Psoas muscle (tissue), 8 donors: ENCODE data around the gene MMADHC. TPM values are rescaled to one million over a fixed set of nuclear protein-coding genes. Genes with fewer than 3 reads are reported as not detected.
A peak's percentile ranks its signal among the peaks of the same experiment; 100 is the strongest.

Experiments
- ATAC-seq, 4 donors: fragments of 200-7000 bp; cut with Tn5 transposase; one replicate each; pipeline ENCODE4 v1.9.1; 2020; ENCODE audit warnings: moderate library complexity in 3 of 4, mild to moderate bottlenecking in 2 of 4
- DNase-seq, 2 donors: peaks; one replicate each; pipeline ENCODE4 v3.0.0-alpha.2; 2020
- H3K27ac ChIP-seq: fragments of 200-600 bp; one replicate; pipeline ENCODE4 v1.8.0; 2022
- H3K27me3 ChIP-seq, 3 donors: fragments of 200-600 bp in 1 of 3; one replicate each; pipeline versions ENCODE4 v1.6.1 to v1.8.0; 2013 to 2022; ENCODE audit warnings: low read length in 2 of 3, mild to moderate bottlenecking in 2 of 3, moderate library complexity in 1 of 3; ENCODE audit not compliant: insufficient read depth in 3 of 3
- H3K36me3 ChIP-seq, 2 donors: fragments of 200-600 bp in 1 of 2; one replicate each; pipeline versions ENCODE4 v1.6.1 to v1.8.0; 2013 to 2022; ENCODE audit warnings: low read depth in 1 of 2, mild to moderate bottlenecking in 1 of 2, moderate library complexity in 1 of 2; ENCODE audit not compliant: insufficient read depth in 1 of 2
- H3K4me1 ChIP-seq: fragments of 200-600 bp; one replicate; pipeline ENCODE4 v1.8.0; 2022
- H3K4me3 ChIP-seq: fragments of 200-600 bp; one replicate; pipeline ENCODE4 v1.8.0; 2022; ENCODE audit warnings: mild to moderate bottlenecking
- H3K9me3 ChIP-seq: fragments of 200-600 bp; one replicate; pipeline ENCODE4 v1.8.0; 2022
- WGBS, 3 donors: extraction: QIAGEN DNeasy Blood & Tissue Kit; methylation state at CpG; one replicate each; pipeline versions ENCODE4 v1.1.6 to v1.1.7; 2013; 5-methylcytosine and 5-hydroxymethylcytosine counted together
- intact Hi-C, 2 donors: fragments of 100-400 bp; cut with DNase I; formaldehyde crosslinking; loops; one replicate each; pipeline versions ENCODE4 v1.11.0 to v1.14.2; 2022
- polyA plus RNA-seq, 3 donors: library from polyadenylated mRNA; stranded (reverse); fragments of 200-250 nt; gene quantifications; one replicate each; pipeline ENCODE4 v1.2.3, GENCODE V29; 2013
- total RNA-seq, 4 donors: library from RNA; stranded (reverse); fragmentation: NEBNext Ultra II Directional in 2 of 4; extraction: Animal tissue kit (Norgen Biotek cat#: 25700) in 2 of 4; gene quantifications; one replicate each; pipeline versions ENCODE4 v1.2.1 to v1.2.4, GENCODE V29; 2021 to 2023
- TF ChIP-seq, protein P1 (sequence below): fragments of 200-600 bp; IDR thresholded peaks from one replicate; pipeline ENCODE4 v1.8.0; 2022; ENCODE audit warnings: antibody characterized with exemption
- donor health status: healthy with polysubstance abuse.
- donor health status: DM: no; HTN: no; CAD: no; lungs with moderate emphysema.
- donor health status: Bipolar disorder and iron deficiency.
- donor health status: healthy.
- donor health status: DM: yes; HTN: yes; CAD: no.
- donor health status: DM: no; HTN: no; CAD: no.
- donor health status: DM: no; HTN: no; CAD: no.
- donor health status: DM: yes; HTN: yes; CAD: no.

The MMADHC gene
- total and polyA plus RNA-seq, 7 donors: 126 to 205 (median 165) TPM

DNA sequence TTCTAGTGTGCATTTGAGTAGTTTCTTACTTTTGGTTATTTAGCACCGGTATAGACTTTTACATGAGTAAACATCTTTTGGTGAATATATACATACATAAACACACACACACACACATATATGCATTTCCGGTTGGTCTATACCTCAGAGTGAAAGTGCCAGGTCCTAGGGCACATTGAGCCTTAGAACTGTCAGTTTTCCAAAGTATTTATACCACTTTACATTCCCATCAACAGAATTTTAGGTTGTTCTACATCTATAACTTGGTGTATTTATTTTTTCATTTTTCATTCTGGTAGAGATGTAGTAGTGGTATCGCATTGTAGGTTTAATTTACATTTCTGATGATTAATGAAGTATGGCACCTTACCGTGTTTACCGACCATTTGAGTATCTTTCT is 22.6 kb downstream of the MMADHC start:
- Histone ChIP-seq H3K4me1 (no peaks in the 10 kb centered on the region), H3K4me3 (no peak overlapping the region), H3K9me3 (no peaks in the 10 kb centered on the region), H3K27ac (no peak overlapping the region), H3K36me3 (peaks cover 8 to 54% of the 10 kb centered on the region in 2 donors), H3K27me3 (no peaks in the 10 kb centered on the region)
- DNase-seq: no peak
- no peak for ATAC-seq
- TF ChIP-seq, protein P1, sequence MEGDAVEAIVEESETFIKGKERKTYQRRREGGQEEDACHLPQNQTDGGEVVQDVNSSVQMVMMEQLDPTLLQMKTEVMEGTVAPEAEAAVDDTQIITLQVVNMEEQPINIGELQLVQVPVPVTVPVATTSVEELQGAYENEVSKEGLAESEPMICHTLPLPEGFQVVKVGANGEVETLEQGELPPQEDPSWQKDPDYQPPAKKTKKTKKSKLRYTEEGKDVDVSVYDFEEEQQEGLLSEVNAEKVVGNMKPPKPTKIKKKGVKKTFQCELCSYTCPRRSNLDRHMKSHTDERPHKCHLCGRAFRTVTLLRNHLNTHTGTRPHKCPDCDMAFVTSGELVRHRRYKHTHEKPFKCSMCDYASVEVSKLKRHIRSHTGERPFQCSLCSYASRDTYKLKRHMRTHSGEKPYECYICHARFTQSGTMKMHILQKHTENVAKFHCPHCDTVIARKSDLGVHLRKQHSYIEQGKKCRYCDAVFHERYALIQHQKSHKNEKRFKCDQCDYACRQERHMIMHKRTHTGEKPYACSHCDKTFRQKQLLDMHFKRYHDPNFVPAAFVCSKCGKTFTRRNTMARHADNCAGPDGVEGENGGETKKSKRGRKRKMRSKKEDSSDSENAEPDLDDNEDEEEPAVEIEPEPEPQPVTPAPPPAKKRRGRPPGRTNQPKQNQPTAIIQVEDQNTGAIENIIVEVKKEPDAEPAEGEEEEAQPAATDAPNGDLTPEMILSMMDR: no peak
- intact Hi-C loops: loop anchor here in 1 of 2 donors (5.0 kb wide), 1 partner anchor 548 kb away; no protein-coding TSS in a partner anchor
- WGBS, 3 donors: 85 to 92% (median 88%) methylated on average over 5 of the region's 5 CpGs

DNA sequence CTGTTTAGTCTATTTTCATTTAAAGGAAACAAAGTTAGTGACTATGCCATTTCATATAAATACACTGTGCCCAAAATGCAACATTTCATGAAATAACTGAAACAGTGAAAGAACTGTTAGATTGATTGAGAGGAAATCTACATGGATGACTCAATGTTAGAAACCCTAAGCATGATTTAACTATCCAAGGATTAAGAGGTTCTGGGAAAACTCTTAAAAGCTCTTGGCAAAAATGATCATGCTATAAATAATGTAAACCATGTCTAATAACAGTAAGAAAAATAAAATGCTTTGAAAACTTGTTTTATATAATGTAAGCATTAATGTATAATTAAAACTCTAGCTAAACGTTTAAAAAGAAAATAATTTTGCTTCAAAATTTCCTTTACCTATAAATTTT is 23.5 kb downstream of the MMADHC start:
- Histone ChIP-seq H3K4me1 (no peaks in the 10 kb centered on the region), H3K9me3 (no peaks in the 10 kb centered on the region), H3K36me3 (peaks cover 8 to 45% of the 10 kb centered on the region in 2 donors), H3K27ac (no peak overlapping the region), H3K4me3 (no peak overlapping the region), H3K27me3 (no peaks in the 10 kb centered on the region)
- intact Hi-C loops: loop anchor here in 1 of 2 donors (5.0 kb wide), 1 partner anchor 547 kb away; no protein-coding TSS in a partner anchor
- no peak for DNase-seq
- no peak for ATAC-seq
- TF ChIP-seq, protein P1: no peak
- WGBS, 3 donors: 49 to 58% (median 55%) methylated on average over 1 of the region's 1 CpG

DNA sequence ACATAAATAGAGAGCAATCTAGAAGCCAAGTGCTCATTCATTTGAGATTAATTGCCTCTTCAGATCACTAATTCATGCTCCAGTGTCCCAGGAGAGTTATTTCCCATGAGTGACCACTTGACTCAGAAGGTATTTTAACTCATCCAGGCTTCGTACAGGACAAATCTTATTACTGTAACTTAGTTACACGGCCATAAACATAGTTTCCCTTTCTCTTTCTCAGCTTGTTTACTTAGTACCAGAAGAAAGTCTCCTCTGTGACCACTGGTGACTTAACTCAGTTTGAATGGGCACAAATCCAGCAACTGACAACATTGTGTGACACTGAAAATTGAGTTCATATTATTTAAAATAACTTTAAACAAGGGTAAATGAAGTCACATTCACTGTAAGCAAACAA is 25.3 kb downstream of the MMADHC start:
- no peak overlapping the region for H3K4me3 ChIP-seq
- ATAC-seq: peak in 3 of 4 donors; percentile 37 to 67 (median 59)
- intact Hi-C loops: loop anchor here in 1 of 2 donors (5.0 kb wide), 1 partner anchor 545 kb away; no protein-coding TSS in a partner anchor
- H3K27me3 ChIP-seq: no peaks in the 10 kb centered on the region
- H3K4me1 ChIP-seq: no peaks in the 10 kb centered on the region
- peaks cover 0 to 27% of the 10 kb centered on the region in 2 donors for H3K36me3 ChIP-seq
- DNase-seq: no peak
- 7 to 30% (median 14%) methylated on average over 2 of the region's 2 CpGs for WGBS, 3 donors
- H3K9me3 ChIP-seq: no peaks in the 10 kb centered on the region
- H3K27ac ChIP-seq: no peak overlapping the region
- TF ChIP-seq, protein P1: no peak

DNA sequence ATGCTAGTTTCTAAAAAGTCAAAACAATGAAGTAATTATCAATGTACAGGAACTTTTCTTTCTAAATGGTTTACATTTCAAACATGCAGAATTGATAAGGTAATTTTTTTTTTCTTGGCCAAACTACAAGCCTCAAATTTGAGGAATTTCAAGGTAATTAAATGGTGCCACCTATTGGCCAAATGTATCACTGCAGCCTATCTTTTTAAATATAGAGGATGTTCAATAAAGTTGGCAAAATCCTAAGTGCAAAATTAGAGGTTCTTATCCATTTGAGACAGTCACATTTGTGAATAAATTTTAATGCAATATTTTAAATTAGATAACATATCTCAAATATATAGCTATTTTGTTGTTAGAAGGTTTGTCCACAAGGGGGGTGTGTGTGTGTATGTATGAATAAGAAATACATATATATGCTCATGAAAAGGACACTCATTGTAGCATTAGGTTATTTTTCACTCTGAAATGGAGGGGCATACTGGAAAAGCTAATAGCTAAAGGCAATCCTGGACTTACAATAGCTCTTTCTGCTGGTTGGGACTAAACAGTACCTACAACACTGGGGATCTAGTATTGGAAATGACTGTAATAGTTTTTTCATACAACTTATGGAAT is 26.2 kb downstream of the MMADHC start:
- H3K36me3 ChIP-seq: peaks cover 0 to 18% of the 10 kb centered on the region in 2 donors
- no peaks in the 10 kb centered on the region for H3K27me3 ChIP-seq
- H3K4me1 ChIP-seq: no peaks in the 10 kb centered on the region
- DNase-seq: no peak
- H3K4me3 ChIP-seq: no peak overlapping the region
- no peak overlapping the region for H3K27ac ChIP-seq
- ATAC-seq: peak in 2 of 4 donors; percentile 46 to 60
- TF ChIP-seq, protein P1: peak; percentile 91
- intact Hi-C loops: loop anchor here in 1 of 2 donors (5.0 kb wide), 1 partner anchor 544 kb away; no protein-coding TSS in a partner anchor
- H3K9me3 ChIP-seq: no peaks in the 10 kb centered on the region
